NCI-H524 treated with DMSO at 0.1 percent for 48 hours (cell line): ENCODE results near the gene SPATA3.

Experiments used
- DNase-seq: peaks from one replicate; lab custom pipeline; 2025; lab: John Stamatoyannopoulos, UW

Gene SPATA3

DNA sequence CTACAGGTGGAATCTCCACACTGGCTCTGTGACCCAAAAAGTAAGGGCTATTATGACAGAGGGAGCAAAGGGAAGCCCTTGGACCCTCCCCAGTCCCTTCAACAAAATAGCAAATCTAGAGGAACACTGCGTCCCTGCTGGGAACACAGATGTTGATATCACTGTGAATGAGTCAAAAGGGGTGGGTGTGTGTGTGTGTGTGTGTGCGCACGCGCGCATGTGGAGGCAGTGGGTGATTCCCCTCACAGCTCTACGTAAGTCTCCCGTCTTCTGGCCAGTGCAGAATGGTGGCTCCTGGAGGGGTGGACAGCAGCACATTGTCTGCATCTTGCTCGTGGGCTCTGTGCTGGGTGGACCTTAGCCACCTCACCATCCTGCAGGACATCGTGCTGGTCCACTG, 33.6 kb downstream of the SPATA3 start:
- DNase-seq, result no peak

DNA sequence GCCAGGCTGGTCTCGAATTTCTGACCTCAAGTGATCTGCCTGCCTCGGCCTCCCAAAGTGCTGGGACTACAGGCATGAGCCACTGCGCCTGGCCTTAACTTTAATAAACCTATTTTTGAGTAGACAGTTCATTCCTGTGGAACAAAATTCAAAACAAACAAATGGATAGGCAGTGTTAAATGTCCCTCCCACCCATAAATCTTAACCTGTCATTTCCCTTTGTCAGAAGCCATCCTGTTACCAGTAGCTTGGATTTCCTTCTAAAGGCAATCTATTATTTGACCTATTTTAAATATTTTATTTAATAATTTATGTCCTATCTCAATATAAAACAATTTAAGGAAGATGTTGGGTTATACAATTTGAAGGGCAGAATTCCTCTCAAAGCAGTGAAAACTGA, 34.8 kb downstream of the SPATA3 start:
- no peak for DNase-seq

DNA sequence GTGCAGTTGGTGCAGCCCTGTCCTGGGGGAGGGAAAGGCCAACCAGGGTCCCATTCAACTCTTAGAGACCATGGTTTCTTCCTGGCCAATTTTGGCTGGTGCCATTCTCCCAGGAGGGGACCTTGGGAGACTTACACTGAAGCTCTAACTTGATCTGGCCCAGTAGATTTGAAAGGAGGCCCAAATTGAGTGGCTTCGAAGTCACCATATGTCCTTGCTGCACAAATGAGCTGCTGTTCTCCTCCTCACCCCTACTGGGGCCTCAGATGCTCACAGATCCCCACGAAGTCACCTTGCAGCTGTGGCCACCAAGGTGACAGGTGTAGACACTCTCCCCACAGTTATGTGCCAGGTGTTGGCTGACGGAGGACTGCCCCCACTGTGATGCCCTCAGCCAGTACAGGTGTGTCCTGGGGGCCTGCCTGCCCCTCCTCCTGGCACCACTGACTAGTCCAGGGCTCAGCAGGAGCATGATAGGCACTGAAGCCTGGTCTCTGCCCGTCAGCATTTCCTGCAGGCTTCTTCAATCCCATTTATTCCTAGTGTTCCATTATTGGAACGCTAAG, 36.7 kb downstream of the SPATA3 start:
- DNase-seq, result no peak

GRCh38 chr2:231033147-231034132, 37.5 kb downstream of the SPATA3 start:
- DNase-seq, result no peak

GRCh38 chr2:231034291-231034882, 38.5 kb downstream of the SPATA3 start:
- no peak for DNase-seq

GRCh38 chr2:231036131-231036530, 40.2 kb downstream of the SPATA3 start:
- DNase-seq, result no peak

DNA sequence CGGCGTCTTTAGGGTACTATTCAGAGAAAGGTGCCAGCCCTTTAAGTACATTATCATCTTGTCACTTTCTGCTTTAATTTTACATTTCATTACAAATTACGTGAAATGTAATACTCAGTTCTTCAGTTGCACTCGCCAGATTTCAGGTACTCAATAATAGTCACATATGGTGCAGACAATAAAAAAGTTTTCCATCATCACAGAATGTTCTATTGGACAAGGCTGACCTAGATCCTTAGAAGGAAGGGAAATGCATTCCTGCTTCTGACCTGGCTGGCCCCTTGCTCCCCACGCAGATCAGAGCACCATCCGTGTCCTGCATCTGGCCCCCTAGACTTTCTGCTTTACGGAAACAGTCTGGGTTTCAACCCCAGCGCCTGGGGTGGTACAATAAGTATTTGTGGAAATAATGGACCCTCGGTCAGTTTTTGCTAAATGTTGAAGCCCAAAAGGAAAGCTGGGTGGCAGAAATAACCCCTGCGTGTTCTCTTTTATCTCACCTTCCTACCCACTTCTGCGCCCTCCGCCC, 40.7 kb downstream of the SPATA3 start:
- no peak for DNase-seq

- DNase-seq, result no peak
Observed at GRCh38 chr2:231037202-231037730, 41.3 kb downstream of the SPATA3 start, which contains the start of gene C2orf72. C2orf72 (plus strand) TSS chr2:231037523; CDS start chr2:231037566, 43 bp downstream.

DNA sequence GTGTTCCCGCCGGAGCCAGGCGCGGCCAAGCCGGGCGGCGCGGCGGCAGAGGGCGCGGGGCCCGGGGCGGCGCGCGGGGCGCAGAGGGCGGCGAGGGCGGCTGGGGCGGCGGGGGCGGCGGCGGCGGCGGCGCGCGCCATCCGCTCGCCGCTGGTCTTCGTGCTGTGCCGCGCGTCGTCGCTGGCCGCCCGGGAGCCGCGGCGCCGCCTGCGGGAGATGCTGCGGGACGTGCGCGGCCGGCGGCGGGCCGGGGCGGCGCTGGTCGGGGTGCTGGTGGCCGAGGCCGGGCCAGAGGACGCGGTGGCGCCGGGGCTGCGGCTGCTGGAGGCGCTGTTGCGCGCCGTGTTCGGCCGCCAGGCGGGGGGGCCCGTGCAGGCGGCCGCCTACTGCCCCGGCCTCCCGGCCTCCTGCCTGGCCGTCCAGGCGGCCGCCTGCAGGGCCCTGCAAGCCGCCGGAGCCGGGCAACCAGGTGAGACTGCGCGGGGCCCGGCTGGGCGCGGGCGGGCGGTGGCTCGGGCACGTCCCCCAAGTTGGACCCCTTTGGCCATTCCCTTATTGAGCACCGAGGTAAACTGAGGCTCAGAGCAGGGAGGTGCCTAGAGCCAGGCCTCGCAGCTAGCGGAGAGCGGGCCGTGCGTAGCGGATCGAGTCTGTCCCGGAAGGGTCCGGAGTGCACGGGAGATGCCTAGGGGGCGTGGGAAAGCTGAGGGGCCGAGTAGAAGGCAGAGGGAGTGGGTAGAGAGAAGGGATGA, 42.0 kb downstream of the SPATA3 start:
- DNase-seq, result no peak

- no peak for DNase-seq
Observed at GRCh38 chr2:231038483-231039293, 42.8 kb downstream of the SPATA3 start.

GRCh38 chr2:231039294-231039664, 43.4 kb downstream of the SPATA3 start:
- no peak for DNase-seq

GRCh38 chr2:231039821-231040364, 44.0 kb downstream of the SPATA3 start:
- no peak for DNase-seq

DNA sequence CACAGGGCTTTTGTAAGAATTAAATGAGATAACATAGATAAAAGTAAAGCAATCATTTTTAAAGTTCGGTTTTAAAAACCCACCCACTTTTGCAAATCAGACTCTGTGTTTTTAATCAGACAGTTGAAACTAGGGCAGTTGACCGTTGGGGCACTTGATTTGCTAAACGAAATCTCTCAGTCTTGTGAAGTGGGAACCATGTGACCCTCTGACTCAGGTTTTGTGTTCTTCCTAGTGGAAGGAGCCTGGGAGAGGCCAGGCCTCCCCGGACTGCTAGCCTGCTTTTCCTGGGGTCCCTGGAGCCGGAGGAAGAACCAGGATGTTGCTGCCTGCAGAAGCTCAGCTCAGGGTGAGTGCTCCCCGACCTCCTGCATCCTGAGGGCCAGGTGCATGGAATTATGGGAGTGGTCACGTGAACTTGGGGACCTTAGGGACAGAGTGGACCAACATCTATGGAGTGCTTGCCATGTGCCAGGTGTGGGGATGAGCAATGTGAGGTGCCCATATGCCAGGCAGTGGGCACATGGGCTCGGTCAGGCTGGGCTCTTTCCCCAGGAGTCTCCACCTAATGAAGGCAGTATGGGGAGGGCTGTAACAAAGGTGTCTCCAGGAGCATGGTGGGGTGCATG, 45.3 kb downstream of the SPATA3 start:
- no peak for DNase-seq

DNA sequence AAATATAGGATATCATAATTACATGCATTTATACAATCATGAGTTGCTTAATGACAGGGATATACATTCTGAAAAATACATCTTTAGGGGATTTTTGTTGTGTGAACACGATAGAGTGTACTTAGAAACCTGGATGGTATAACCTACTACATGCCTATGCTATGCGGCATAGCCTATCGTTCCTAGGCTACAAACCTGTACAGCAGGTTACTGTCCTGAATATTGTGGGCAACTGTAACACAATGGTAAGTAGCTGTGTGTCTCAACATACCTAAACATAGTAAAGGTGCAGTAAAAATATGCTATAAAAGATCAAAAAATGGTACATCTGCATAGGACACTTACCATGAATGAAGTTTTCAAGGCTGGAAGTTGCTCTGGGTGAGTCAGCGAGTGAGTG, 47.9 kb downstream of the SPATA3 start:
- DNase-seq, result no peak

- DNase-seq, result no peak
Observed at GRCh38 chr2:231046916-231047273, 51.0 kb downstream of the SPATA3 start.

DNA sequence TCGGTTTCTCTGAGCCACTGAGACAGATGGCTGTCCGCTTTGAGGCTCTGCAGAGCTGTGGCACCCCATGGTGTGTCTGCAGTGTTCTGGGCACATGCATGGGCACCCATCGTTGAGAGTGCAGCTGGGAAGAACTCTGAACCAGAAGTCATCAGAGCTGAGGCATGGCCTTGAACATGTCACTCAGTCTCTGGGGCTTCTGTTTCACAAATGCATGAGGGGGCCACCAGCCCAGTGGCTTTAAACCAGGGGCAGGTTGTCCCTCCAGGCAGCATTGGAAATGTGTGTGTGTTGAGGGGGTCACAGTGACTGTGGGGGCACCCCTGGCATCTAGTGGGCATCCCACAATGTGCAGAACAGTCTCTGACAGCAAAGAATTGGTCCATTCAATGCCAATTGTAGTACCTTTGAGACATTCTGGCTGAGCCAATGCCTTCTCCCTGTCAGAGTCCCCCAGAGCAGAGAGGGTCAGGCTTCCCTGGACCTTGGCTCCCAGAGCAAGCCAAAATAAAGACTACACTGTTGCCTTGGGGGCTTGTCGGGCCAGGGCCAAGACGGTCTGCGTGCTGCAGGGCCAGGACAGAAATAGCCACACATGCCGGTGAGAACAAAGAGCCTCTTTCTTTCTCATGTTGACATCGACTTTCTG, 51.5 kb downstream of the SPATA3 start:
- DNase-seq, result no peak

- no peak for DNase-seq
Observed at GRCh38 chr2:231047923-231048915, 52.3 kb downstream of the SPATA3 start.

- no peak for DNase-seq
Observed at GRCh38 chr2:231049286-231050017, 53.5 kb downstream of the SPATA3 start.
